ENCODE measurements around the gene ARID1B.

- TF ChIP-seq CTCF (IDR thresholded peaks at IDR 0.05; ENCODE audit: insufficient read depth, low read depth, low read length) (no peak), EZH2 (IDR thresholded peaks at IDR 0.05; ENCODE audit: insufficient read depth, low read length) (no peak)
Observed at GRCh38 chr6:157201083-157201482, 423.9 kb downstream of the ARID1B start.

Measured in astrocyte (in vitro differentiated cells and primary cell).